Measurements from ENCODE around the gene SIK1. TPM values are rescaled to one million over a fixed set of nuclear protein-coding genes. Genes with fewer than 3 reads are reported as not detected.
A peak's percentile ranks its signal among the peaks of the same experiment; 100 is the strongest.
"Not testable (repeated sequence)": the region's sequence is repeated elsewhere in the genome, so short reads cannot be mapped to it uniquely, and the experiment has no call there.

The SIK1 gene
- total and polyA plus RNA-seq, 2 experiments from 2014 or later: 0.31 to 1.1 TPM

- not testable (repeated sequence) for ATAC-seq; H3K27me3 ChIP-seq (ENCODE audit: insufficient read depth); H3K9me3 Mint-ChIP-seq
Observed at GRCh38 chr21:43397439-43397808, 29.5 kb downstream of the SIK1 start.

GRCh38 chr21:43396788-43397438 lies 30.0 kb downstream of the SIK1 start:
- H4K20me1 ChIP-seq (replicated peaks; ENCODE audit: insufficient read depth); H3K27me3 Mint-ChIP-seq (ENCODE audit: insufficient read depth, low read depth, poor library complexity); H3F3A ChIP-seq (replicated peaks; ENCODE audit: low read depth); H3K4me2 ChIP-seq; H3K36me3 Mint-ChIP-seq (ENCODE audit: low read depth); H3K27ac ChIP-seq (ENCODE audit: low read depth); H3K36me3 ChIP-seq (ENCODE audit: insufficient read depth); H3K9me2 ChIP-seq (ENCODE audit: insufficient read depth); H3K4me3 Mint-ChIP-seq; H3K4me1 Mint-ChIP-seq; H3K9me3 Mint-ChIP-seq; H3K4me3 ChIP-seq; H2AFZ ChIP-seq; H3K27me3 ChIP-seq (ENCODE audit: insufficient read depth); H3K79me2 ChIP-seq (replicated peaks; ENCODE audit: insufficient read depth); DNase-seq (ENCODE audit: low spot score); H3K27ac Mint-ChIP-seq; H3K4me1 ChIP-seq (ENCODE audit: insufficient read depth): not testable (repeated sequence)
- ATAC-seq: peak; percentile 80

More at GRCh38 chr21:43397439-43397808, 29.5 kb downstream of the SIK1 start:
- H3K27ac Mint-ChIP-seq; H3K79me2 ChIP-seq (replicated peaks; ENCODE audit: insufficient read depth); H3K36me3 ChIP-seq (ENCODE audit: insufficient read depth); H3K36me3 Mint-ChIP-seq (ENCODE audit: low read depth); H2AFZ ChIP-seq; H3K4me3 Mint-ChIP-seq; H3F3A ChIP-seq (replicated peaks; ENCODE audit: low read depth); H3K4me1 Mint-ChIP-seq; H3K9me2 ChIP-seq (ENCODE audit: insufficient read depth); H3K4me1 ChIP-seq (ENCODE audit: insufficient read depth); H3K27me3 Mint-ChIP-seq (ENCODE audit: insufficient read depth, low read depth, poor library complexity); H3K4me2 ChIP-seq; H4K20me1 ChIP-seq (replicated peaks; ENCODE audit: insufficient read depth); H3K27ac ChIP-seq (ENCODE audit: low read depth); H3K4me3 ChIP-seq; DNase-seq (ENCODE audit: low spot score): not testable (repeated sequence)

- not testable (repeated sequence) for H3K36me3 ChIP-seq (ENCODE audit: insufficient read depth); H4K20me1 ChIP-seq (replicated peaks; ENCODE audit: insufficient read depth); H3K4me1 ChIP-seq (ENCODE audit: insufficient read depth); H2AFZ ChIP-seq; H3F3A ChIP-seq (replicated peaks; ENCODE audit: low read depth); H3K4me3 ChIP-seq; H3K27me3 ChIP-seq (ENCODE audit: insufficient read depth); H3K27ac ChIP-seq (ENCODE audit: low read depth); H3K9me2 ChIP-seq (ENCODE audit: insufficient read depth); H3K27ac Mint-ChIP-seq; H3K4me3 Mint-ChIP-seq; DNase-seq (ENCODE audit: low spot score); H3K79me2 ChIP-seq (replicated peaks; ENCODE audit: insufficient read depth); H3K27me3 Mint-ChIP-seq (ENCODE audit: insufficient read depth, low read depth, poor library complexity); H3K9me3 Mint-ChIP-seq; H3K4me2 ChIP-seq; H3K4me1 Mint-ChIP-seq; H3K36me3 Mint-ChIP-seq (ENCODE audit: low read depth)
- peak; percentile 44 for ATAC-seq
Observed at GRCh38 chr21:43383351-43383750, 43.6 kb downstream of the SIK1 start.

GRCh38 chr21:43382902-43383301 lies 44.0 kb downstream of the SIK1 start:
- H3K79me2 ChIP-seq (replicated peaks; ENCODE audit: insufficient read depth); H3K36me3 ChIP-seq (ENCODE audit: insufficient read depth); H3F3A ChIP-seq (replicated peaks; ENCODE audit: low read depth); H3K4me1 ChIP-seq (ENCODE audit: insufficient read depth); H3K9me2 ChIP-seq (ENCODE audit: insufficient read depth); H3K27ac ChIP-seq (ENCODE audit: low read depth); H4K20me1 ChIP-seq (replicated peaks; ENCODE audit: insufficient read depth); H3K4me3 Mint-ChIP-seq; H3K9me3 Mint-ChIP-seq; DNase-seq (ENCODE audit: low spot score); H3K27ac Mint-ChIP-seq; H2AFZ ChIP-seq; H3K27me3 Mint-ChIP-seq (ENCODE audit: insufficient read depth, low read depth, poor library complexity); H3K27me3 ChIP-seq (ENCODE audit: insufficient read depth); H3K4me1 Mint-ChIP-seq; H3K4me3 ChIP-seq; H3K36me3 Mint-ChIP-seq (ENCODE audit: low read depth); H3K4me2 ChIP-seq: not testable (repeated sequence)
- peak; percentile 56 for ATAC-seq

- H3K9me2 ChIP-seq (ENCODE audit: insufficient read depth); H3K4me3 ChIP-seq; H3K4me1 Mint-ChIP-seq; H3K4me1 ChIP-seq (ENCODE audit: insufficient read depth); H3K4me3 Mint-ChIP-seq; H3K79me2 ChIP-seq (replicated peaks; ENCODE audit: insufficient read depth); H3K27ac ChIP-seq (ENCODE audit: low read depth); ATAC-seq; DNase-seq (ENCODE audit: low spot score); H3K36me3 Mint-ChIP-seq (ENCODE audit: low read depth); H3K4me2 ChIP-seq; H3K27me3 Mint-ChIP-seq (ENCODE audit: insufficient read depth, low read depth, poor library complexity); H3K27ac Mint-ChIP-seq; H2AFZ ChIP-seq; H3K27me3 ChIP-seq (ENCODE audit: insufficient read depth); H3K9me3 Mint-ChIP-seq; H3F3A ChIP-seq (replicated peaks; ENCODE audit: low read depth); H3K36me3 ChIP-seq (ENCODE audit: insufficient read depth); H4K20me1 ChIP-seq (replicated peaks; ENCODE audit: insufficient read depth): not testable (repeated sequence)
Observed at GRCh38 chr21:43380852-43381533, 45.9 kb downstream of the SIK1 start.

- not testable (repeated sequence) for H4K20me1 ChIP-seq (replicated peaks; ENCODE audit: insufficient read depth); H3K36me3 Mint-ChIP-seq (ENCODE audit: low read depth); H3K27ac Mint-ChIP-seq; DNase-seq (ENCODE audit: low spot score); H3K9me3 Mint-ChIP-seq; H3K9me2 ChIP-seq (ENCODE audit: insufficient read depth); H2AFZ ChIP-seq; H3K27ac ChIP-seq (ENCODE audit: low read depth); H3K4me1 Mint-ChIP-seq; H3K4me1 ChIP-seq (ENCODE audit: insufficient read depth); H3K4me3 Mint-ChIP-seq; H3K4me3 ChIP-seq; H3K27me3 ChIP-seq (ENCODE audit: insufficient read depth); H3F3A ChIP-seq (replicated peaks; ENCODE audit: low read depth); H3K27me3 Mint-ChIP-seq (ENCODE audit: insufficient read depth, low read depth, poor library complexity); H3K4me2 ChIP-seq; ATAC-seq; H3K36me3 ChIP-seq (ENCODE audit: insufficient read depth); H3K79me2 ChIP-seq (replicated peaks; ENCODE audit: insufficient read depth)
Observed at GRCh38 chr21:43380337-43380736, 46.6 kb downstream of the SIK1 start.
